Liver (tissue), 3 donors: ENCODE measurements around the gene LHPP.

Source experiments
- TAF1 ChIP-seq: conservative IDR thresholded peaks from 2 replicates; pipeline ENCODE4 v1.6.1; 2016; ENCODE audit warnings: antibody characterized with exemption, mild to moderate bottlenecking
- YY1 ChIP-seq: IDR thresholded peaks from 2 replicates; pipeline ENCODE4 v1.6.1; 2016; ENCODE audit warnings: antibody characterized with exemption, mild to moderate bottlenecking
- ZBTB33 ChIP-seq: IDR thresholded peaks from 2 replicates; pipeline ENCODE4 v1.6.1; 2016; ENCODE audit warnings: antibody characterized with exemption
- TF ChIP-seq, protein P1 (sequence below): fragments of 150-350 bp; IDR thresholded peaks from 2 replicates; pipeline ENCODE4 v1.5.1; 2017; ENCODE audit warnings: improper control_type of control experiment, low read depth, low read length; ENCODE audit not compliant: missing input control
- TF ChIP-seq, protein P2 (sequence below): IDR thresholded peaks from 2 replicates; pipeline ENCODE4 v1.6.1; 2016; ENCODE audit warnings: antibody characterized with exemption, mild to moderate bottlenecking
- donor health status: healthy.
- donor health status: healthy.

- TF ChIP-seq, protein P1, sequence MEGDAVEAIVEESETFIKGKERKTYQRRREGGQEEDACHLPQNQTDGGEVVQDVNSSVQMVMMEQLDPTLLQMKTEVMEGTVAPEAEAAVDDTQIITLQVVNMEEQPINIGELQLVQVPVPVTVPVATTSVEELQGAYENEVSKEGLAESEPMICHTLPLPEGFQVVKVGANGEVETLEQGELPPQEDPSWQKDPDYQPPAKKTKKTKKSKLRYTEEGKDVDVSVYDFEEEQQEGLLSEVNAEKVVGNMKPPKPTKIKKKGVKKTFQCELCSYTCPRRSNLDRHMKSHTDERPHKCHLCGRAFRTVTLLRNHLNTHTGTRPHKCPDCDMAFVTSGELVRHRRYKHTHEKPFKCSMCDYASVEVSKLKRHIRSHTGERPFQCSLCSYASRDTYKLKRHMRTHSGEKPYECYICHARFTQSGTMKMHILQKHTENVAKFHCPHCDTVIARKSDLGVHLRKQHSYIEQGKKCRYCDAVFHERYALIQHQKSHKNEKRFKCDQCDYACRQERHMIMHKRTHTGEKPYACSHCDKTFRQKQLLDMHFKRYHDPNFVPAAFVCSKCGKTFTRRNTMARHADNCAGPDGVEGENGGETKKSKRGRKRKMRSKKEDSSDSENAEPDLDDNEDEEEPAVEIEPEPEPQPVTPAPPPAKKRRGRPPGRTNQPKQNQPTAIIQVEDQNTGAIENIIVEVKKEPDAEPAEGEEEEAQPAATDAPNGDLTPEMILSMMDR, result no peak
- TF ChIP-seq ZBTB33 (no peak), YY1 (no peak), TAF1 (no peak)
- TF ChIP-seq, protein P2, sequence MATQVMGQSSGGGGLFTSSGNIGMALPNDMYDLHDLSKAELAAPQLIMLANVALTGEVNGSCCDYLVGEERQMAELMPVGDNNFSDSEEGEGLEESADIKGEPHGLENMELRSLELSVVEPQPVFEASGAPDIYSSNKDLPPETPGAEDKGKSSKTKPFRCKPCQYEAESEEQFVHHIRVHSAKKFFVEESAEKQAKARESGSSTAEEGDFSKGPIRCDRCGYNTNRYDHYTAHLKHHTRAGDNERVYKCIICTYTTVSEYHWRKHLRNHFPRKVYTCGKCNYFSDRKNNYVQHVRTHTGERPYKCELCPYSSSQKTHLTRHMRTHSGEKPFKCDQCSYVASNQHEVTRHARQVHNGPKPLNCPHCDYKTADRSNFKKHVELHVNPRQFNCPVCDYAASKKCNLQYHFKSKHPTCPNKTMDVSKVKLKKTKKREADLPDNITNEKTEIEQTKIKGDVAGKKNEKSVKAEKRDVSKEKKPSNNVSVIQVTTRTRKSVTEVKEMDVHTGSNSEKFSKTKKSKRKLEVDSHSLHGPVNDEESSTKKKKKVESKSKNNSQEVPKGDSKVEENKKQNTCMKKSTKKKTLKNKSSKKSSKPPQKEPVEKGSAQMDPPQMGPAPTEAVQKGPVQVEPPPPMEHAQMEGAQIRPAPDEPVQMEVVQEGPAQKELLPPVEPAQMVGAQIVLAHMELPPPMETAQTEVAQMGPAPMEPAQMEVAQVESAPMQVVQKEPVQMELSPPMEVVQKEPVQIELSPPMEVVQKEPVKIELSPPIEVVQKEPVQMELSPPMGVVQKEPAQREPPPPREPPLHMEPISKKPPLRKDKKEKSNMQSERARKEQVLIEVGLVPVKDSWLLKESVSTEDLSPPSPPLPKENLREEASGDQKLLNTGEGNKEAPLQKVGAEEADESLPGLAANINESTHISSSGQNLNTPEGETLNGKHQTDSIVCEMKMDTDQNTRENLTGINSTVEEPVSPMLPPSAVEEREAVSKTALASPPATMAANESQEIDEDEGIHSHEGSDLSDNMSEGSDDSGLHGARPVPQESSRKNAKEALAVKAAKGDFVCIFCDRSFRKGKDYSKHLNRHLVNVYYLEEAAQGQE, result no peak
These were observed 175.6 kb downstream of the LHPP start for GRCh38 chr10:124637091-124637700.
